IPS DF 6.9 (cell line): ENCODE results near the gene OBSCN.
"Not testable (repeated sequence)": the region's sequence is repeated elsewhere in the genome, so short reads cannot be mapped to it uniquely, and the experiment has no call there.

Experiments
- DNase-seq: peaks from one replicate; pipeline ENCODE4 v3.0.0-alpha.2; 2013; ENCODE audit warnings: low read depth, low spot score
- H3K27ac ChIP-seq: one replicate; pipeline ENCODE4 v1.5.1; 2013; ENCODE audit warnings: low read length, control low read depth
- H3K27me3 ChIP-seq: 2 replicates; pipeline ENCODE4 v1.6.1; 2013; ENCODE audit warnings: mild to moderate bottlenecking, low read length; ENCODE audit not compliant: control insufficient read depth, insufficient read depth
- H3K36me3 ChIP-seq: 2 replicates; pipeline ENCODE4 v1.6.1; 2013; ENCODE audit warnings: low read length; ENCODE audit not compliant: control insufficient read depth, insufficient read depth
- H3K4me1 ChIP-seq: 2 replicates; pipeline ENCODE4 v1.6.1; 2013; ENCODE audit warnings: low read length; ENCODE audit not compliant: control insufficient read depth, insufficient read depth
- H3K4me3 ChIP-seq: 2 replicates; pipeline ENCODE4 v1.5.1; 2013; ENCODE audit warnings: mild to moderate bottlenecking, low read length
- H3K9me3 ChIP-seq: 2 replicates; pipeline ENCODE4 v1.6.1; 2013; ENCODE audit warnings: low read length, inconsistent platforms; ENCODE audit not compliant: control insufficient read depth, insufficient read depth
- WGBS: extraction: QIAGEN DNeasy Blood & Tissue Kit; methylation state at CpG from one replicate; pipeline ENCODE4 v1.1.7; 2013; ENCODE audit warnings: mixed read lengths, missing lambda C conversion rate; ENCODE audit not compliant: insufficient read length, insufficient coverage; 5-methylcytosine and 5-hydroxymethylcytosine counted together

Gene OBSCN

DNA sequence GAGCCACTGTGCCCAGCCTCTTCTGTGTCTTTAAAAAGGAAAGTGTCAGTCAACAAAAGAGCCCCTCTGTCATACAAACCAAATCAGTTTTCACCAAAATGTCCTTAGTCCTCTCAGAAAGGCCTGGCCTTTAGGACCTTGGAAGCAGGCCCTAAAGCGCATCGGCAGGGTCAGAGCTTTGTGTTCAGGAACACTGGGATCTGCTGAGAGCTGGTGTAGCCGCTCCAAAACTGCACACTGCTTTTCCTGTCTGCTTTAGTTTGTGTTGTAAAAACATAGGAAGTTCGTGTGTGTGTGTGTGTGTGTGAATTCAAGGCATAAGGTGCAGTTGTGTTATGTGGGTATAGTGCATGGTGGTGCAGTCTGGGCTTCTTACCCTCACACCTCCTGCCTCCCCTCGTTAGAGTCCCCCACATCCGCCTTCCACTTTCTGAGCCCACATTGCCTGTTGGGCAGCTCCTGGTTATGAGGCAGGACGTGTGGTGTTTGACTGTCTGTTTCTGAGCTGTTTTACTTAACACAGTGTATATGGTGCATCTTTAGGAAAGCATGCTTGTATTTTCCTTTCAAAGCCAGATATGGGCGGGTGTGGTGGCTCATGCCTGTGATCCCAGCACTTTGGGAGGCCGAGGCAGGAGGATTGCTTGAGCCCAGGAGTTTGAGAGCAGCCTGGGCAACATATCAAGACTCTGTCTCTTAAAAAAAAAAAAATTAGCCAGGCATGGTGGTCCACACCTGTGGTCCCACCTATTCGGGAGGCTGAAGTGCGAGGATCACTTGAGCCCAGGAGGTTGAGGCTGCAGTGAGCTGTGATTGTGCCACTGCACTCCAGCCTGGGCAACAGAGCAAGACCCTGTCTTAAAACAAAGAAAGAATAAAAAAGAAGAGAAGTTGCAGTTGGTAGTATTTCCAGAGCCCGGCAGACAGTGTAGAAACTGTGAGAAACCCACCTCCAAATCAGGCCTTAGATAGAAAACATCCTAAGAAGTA, 29.8 kb upstream of the OBSCN start:
- H3K27me3 ChIP-seq = no peaks in the 10 kb centered on the region
- no peak overlapping the region for H3K27ac ChIP-seq
- WGBS = no CpG with 5 or more reads among the region's 12 CpGs
- H3K4me1 ChIP-seq = peaks cover 6% of the 10 kb centered on the region
- no peaks in the 10 kb centered on the region for H3K9me3 ChIP-seq
- H3K4me3 ChIP-seq = no peak overlapping the region
- DNase-seq = no peak
- H3K36me3 ChIP-seq = no peaks in the 10 kb centered on the region

- Histone ChIP-seq H3K4me3 (no peak overlapping the region), H3K27me3 (no peaks in the 10 kb centered on the region), H3K27ac (no peak overlapping the region), H3K9me3 (no peaks in the 10 kb centered on the region), H3K4me1 (peaks cover 4% of the 10 kb centered on the region; the same call in 1 of the 2 replicates), H3K36me3 (no peaks in the 10 kb centered on the region)
- no peak for DNase-seq
- WGBS = no CpG with 5 or more reads among the region's 12 CpGs
Measured at GRCh38 chr1:228178737-228179684, 28.8 kb upstream of the OBSCN start.

DNA sequence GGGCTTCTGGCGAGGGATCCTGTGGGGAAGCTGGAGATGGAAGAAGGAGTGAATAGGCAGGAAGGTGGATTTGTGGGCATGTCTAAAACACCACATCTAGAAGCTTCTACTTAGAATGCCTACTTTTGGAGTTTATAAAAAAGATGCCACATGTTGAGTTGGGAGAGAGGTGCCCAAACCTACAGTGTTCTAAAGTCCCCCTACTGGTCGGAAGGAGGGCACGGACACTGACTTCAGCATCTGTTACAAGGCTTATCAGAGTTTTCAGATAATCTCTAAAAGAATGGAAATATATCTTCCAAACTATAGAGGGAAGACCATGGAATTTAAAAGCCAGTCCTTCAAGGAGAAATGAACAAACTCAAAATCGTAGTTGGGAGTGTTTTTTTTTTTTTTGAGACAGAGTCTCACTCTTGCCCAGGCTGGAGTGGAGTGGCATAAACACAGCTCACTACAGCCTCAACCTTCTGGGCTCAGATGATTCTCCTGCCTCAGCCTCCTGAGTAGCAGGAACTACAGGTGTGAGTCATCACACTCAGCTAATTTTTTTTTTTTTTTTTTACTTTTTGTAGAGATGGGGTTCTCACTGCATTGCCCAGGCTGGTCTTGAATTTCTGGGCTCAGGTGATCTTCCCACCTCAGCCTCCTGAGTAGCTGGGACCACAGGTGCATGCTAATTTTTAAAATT, 27.4 kb upstream of the OBSCN start:
- H3K36me3 ChIP-seq = no peaks in the 10 kb centered on the region
- H3K27ac ChIP-seq = no peak overlapping the region
- no peak for DNase-seq
- H3K27me3 ChIP-seq = no peaks in the 10 kb centered on the region
- WGBS = no CpG with 5 or more reads among the region's 4 CpGs
- H3K4me1 ChIP-seq = no peaks in the 10 kb centered on the region
- H3K9me3 ChIP-seq = no peaks in the 10 kb centered on the region
- no peak overlapping the region for H3K4me3 ChIP-seq

- H3K36me3 ChIP-seq = no peaks in the 10 kb centered on the region
- H3K4me3 ChIP-seq = no peak overlapping the region
- no peak for DNase-seq
- H3K27me3 ChIP-seq = no peaks in the 10 kb centered on the region
- no peaks in the 10 kb centered on the region for H3K9me3 ChIP-seq
- H3K27ac ChIP-seq = no peak overlapping the region
- WGBS = no CpG with 5 or more reads among the region's 7 CpGs
- no peaks in the 10 kb centered on the region for H3K4me1 ChIP-seq
Measured at GRCh38 chr1:228180959-228181644, 26.7 kb upstream of the OBSCN start.

DNA sequence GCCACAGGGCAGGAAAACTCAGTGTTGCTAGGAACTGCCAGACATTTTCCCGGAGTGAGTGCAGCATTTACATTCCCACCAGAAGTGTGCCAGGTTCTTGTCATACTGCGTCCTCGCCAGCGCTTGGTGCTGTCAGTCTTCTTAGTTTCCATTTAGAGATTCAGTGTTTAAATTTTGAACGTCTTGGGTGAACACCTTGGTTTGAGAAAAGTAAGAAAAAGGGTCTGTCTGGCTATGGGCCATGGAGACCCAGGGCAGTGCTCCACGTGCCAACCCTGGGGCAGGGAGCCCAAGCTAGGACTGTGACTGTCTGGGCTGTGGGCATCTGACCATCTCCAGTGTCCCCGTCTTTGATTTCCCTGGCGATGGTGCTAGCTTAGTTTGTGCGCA, 26.2 kb upstream of the OBSCN start:
- Histone ChIP-seq H3K27ac (no peak overlapping the region), H3K4me1 (no peaks in the 10 kb centered on the region), H3K4me3 (no peak overlapping the region), H3K36me3 (no peaks in the 10 kb centered on the region), H3K27me3 (no peaks in the 10 kb centered on the region), H3K9me3 (no peaks in the 10 kb centered on the region)
- no peak for DNase-seq
- no CpG with 5 or more reads among the region's 9 CpGs for WGBS

GRCh38 chr1:228182296-228183030, 25.4 kb upstream of the OBSCN start:
- no peak overlapping the region for H3K27ac ChIP-seq
- no peak for DNase-seq

GRCh38 chr1:228184152-228184551, 23.7 kb upstream of the OBSCN start:
- Histone ChIP-seq H3K4me1 (no peaks in the 10 kb centered on the region), H3K4me3 (no peak overlapping the region), H3K9me3 (no peaks in the 10 kb centered on the region), H3K27me3 (no peaks in the 10 kb centered on the region), H3K27ac (no peak overlapping the region), H3K36me3 (no peaks in the 10 kb centered on the region)
- DNase-seq = no peak
- WGBS = no CpG with 5 or more reads among the region's 7 CpGs

More at GRCh38 chr1:228182296-228183030, 25.4 kb upstream of the OBSCN start:
- WGBS = 100% methylated on average over 2 of the region's 32 CpGs
- H3K27me3 ChIP-seq = no peaks in the 10 kb centered on the region
- H3K4me1 ChIP-seq = no peaks in the 10 kb centered on the region
- no peaks in the 10 kb centered on the region for H3K9me3 ChIP-seq
- no peak overlapping the region for H3K4me3 ChIP-seq
- no peaks in the 10 kb centered on the region for H3K36me3 ChIP-seq

- Histone ChIP-seq H3K4me1 (no peaks in the 10 kb centered on the region), H3K4me3 (no peak overlapping the region), H3K9me3 (no peaks in the 10 kb centered on the region), H3K27ac (no peak overlapping the region), H3K27me3 (no peaks in the 10 kb centered on the region), H3K36me3 (no peaks in the 10 kb centered on the region)
- DNase-seq = no peak
- WGBS = no CpG with 5 or more reads among the region's 11 CpGs
Measured at GRCh38 chr1:228185641-228185965, 22.2 kb upstream of the OBSCN start.

GRCh38 chr1:228188249-228188648, 19.6 kb upstream of the OBSCN start:
- H3K27me3 ChIP-seq, H3K36me3 ChIP-seq: not testable (repeated sequence)
- WGBS = no CpG with 5 or more reads among the region's 2 CpGs

More at GRCh38 chr1:228188249-228188648, 19.6 kb upstream of the OBSCN start:
- H3K4me1 ChIP-seq, DNase-seq, H3K4me3 ChIP-seq, H3K27ac ChIP-seq, H3K9me3 ChIP-seq: not testable (repeated sequence)
